ENCODE results near the gene TMEM236.

GRCh38 chr10:17712053-17712452, 39.9 kb upstream of the TMEM236 start:
- TF ChIP-seq CTCF (IDR thresholded peaks at IDR 0.05; ENCODE audit: low read depth, low read length) (no peak), POLR2A (IDR thresholded peaks at IDR 0.05; ENCODE audit: extremely low read depth, insufficient read length) (no peak), MAX (IDR thresholded peaks at IDR 0.05; ENCODE audit: low read depth, low read length) (no peak)

Data from NB4 (cell line).